Endothelial cell of umbilical vein (primary cell): Measurements from ENCODE around the gene C2orf76. TPM values are rescaled to one million over a fixed set of nuclear protein-coding genes. Genes with fewer than 3 reads are reported as not detected.

Source experiments
- BruUV-seq: library from RNA; stranded (reverse); fragments of 400-500 nt; replicated peaks from 2 replicates; lab custom pipeline; 2021; lab: Mats Ljungman, UMichigan
- CTCF ChIA-PET: fragments of 300-600, 350-600 bp; sonication (Branson Sonifier 250); formaldehyde crosslinking; loops from one replicate; lab custom pipeline; 2021; ENCODE audit warnings: antibody characterized with exemption, inconsistent platforms; lab: Charles Lee
- POLR2A ChIA-PET: fragments of 300-600, 350-600 bp; sonication (Branson Sonifier 250); formaldehyde crosslinking; loops from one replicate; lab custom pipeline; 2021; ENCODE audit warnings: antibody characterized with exemption, inconsistent platforms; lab: Charles Lee
- DNase-seq: peaks from one replicate; pipeline ENCODE4 v3.0.0-alpha.2; 2011; ENCODE audit warnings: low read depth, low spot score
- FAIRE-seq: peaks from 2 replicates; lab custom pipeline; 2011; peaks lifted over from hg19 to GRCh38; lab: Jason Lieb, UNC
- H2AFZ ChIP-seq: 2 replicates; pipeline ENCODE4 v1.6.0; 2012; ENCODE audit warnings: low read depth, low read length, control low read depth, inconsistent platforms
- H3K27ac ChIP-seq: 2 replicates; pipeline ENCODE4 v1.5.1; 2011; ENCODE audit warnings: low read depth, mild to moderate bottlenecking, control low read depth, low read length, moderate library complexity; ENCODE audit not compliant: insufficient read depth
- H3K27me3 ChIP-seq, 2 experiments: 2 replicates each; pipeline versions ENCODE4 v1.6.0 to v1.6.1; 2011; ENCODE audit warnings: low read length in 2 of 2, mixed read lengths in 1 of 2; ENCODE audit not compliant: control insufficient read depth in 2 of 2, insufficient read depth in 2 of 2
- H3K36me3 ChIP-seq, 2 experiments: 2 replicates in 1 of 2; 3 replicates in 1 of 2; pipeline ENCODE4 v1.5.1; 2011; ENCODE audit warnings: low read length in 2 of 2, mild to moderate bottlenecking in 1 of 2, moderate library complexity in 1 of 2; ENCODE audit not compliant: control insufficient read depth in 2 of 2, insufficient read depth in 2 of 2; ENCODE audit errors: extremely low read depth in 1 of 2
- H3K4me1 ChIP-seq: 3 replicates; pipeline ENCODE4 v1.5.1; 2011; ENCODE audit warnings: mild to moderate bottlenecking, low read length; ENCODE audit not compliant: control insufficient read depth, insufficient read depth; ENCODE audit errors: extremely low read depth
- H3K4me2 ChIP-seq: 2 replicates; pipeline ENCODE4 v1.6.1; 2011; ENCODE audit warnings: low read length, control low read depth, mixed read lengths; ENCODE audit not compliant: insufficient read depth
- H3K4me3 ChIP-seq, 3 experiments: fragments of 200-600 bp in 1 of 3; sonication (generic), shearing (Covaris generic) in 1 of 3; replicated peaks in 1 of 3; 2 replicates each; pipeline ENCODE4 v1.5.1; 2011 to 2016; ENCODE audit warnings: control low read depth in 3 of 3, low read length in 3 of 3, mild to moderate bottlenecking in 2 of 3, inconsistent platforms in 1 of 3, low read depth in 1 of 3, moderate library complexity in 1 of 3; ENCODE audit not compliant: insufficient read depth in 1 of 3
- H3K79me2 ChIP-seq: 2 replicates; pipeline ENCODE4 v1.6.0; 2012; ENCODE audit warnings: low read length, inconsistent platforms; ENCODE audit not compliant: control insufficient read depth, insufficient read depth
- H3K9ac ChIP-seq: replicated peaks from 2 replicates; pipeline ENCODE3; 2011; ENCODE audit warnings: low read length, control low read depth; ENCODE audit not compliant: insufficient read depth; ENCODE audit errors: extremely low read depth
- H3K9me1 ChIP-seq: replicated peaks from 3 replicates; pipeline ENCODE4 v1.6.0; 2011; ENCODE audit warnings: mild to moderate bottlenecking, low read length; ENCODE audit not compliant: control insufficient read depth, insufficient read depth; ENCODE audit errors: extremely low read depth
- H3K9me3 ChIP-seq: replicated peaks from 2 replicates; pipeline ENCODE4 v1.5.1; 2012; ENCODE audit warnings: low read length, inconsistent platforms; ENCODE audit not compliant: control insufficient read depth, insufficient read depth
- H4K20me1 ChIP-seq: replicated peaks from 2 replicates; pipeline ENCODE3; 2011; ENCODE audit warnings: mild to moderate bottlenecking, low read length; ENCODE audit not compliant: control insufficient read depth, insufficient read depth; ENCODE audit errors: extremely low read depth
- EZH2 ChIP-seq: IDR thresholded peaks from 2 replicates; pipeline ENCODE4 v1.6.1; 2012; ENCODE audit warnings: borderline replicate concordance, low read depth, mild to moderate bottlenecking, moderate library complexity, low read length, inconsistent platforms; ENCODE audit not compliant: severe bottlenecking
- FOS ChIP-seq: IDR thresholded peaks from 2 replicates; pipeline ENCODE4 v1.6.1; 2011; ENCODE audit warnings: mild to moderate bottlenecking, low read length, moderate library complexity, borderline replicate concordance; ENCODE audit not compliant: insufficient read depth
- GATA2 ChIP-seq: IDR thresholded peaks from 2 replicates; pipeline ENCODE4 v1.7.0; 2011; ENCODE audit warnings: low read depth, mild to moderate bottlenecking, moderate library complexity, mixed read lengths, low read length; ENCODE audit not compliant: insufficient read length, insufficient read depth
- JUN ChIP-seq: IDR thresholded peaks from 2 replicates; pipeline ENCODE4 v1.6.1; 2011; ENCODE audit warnings: borderline replicate concordance, low read depth; ENCODE audit not compliant: insufficient read length, insufficient read depth
- MYC ChIP-seq: IDR thresholded peaks from one replicate; pipeline ENCODE4 v1.6.1; 2011; ENCODE audit warnings: mild to moderate bottlenecking, low read depth, low read length
- POLR2A ChIP-seq: IDR thresholded peaks from 2 replicates; pipeline ENCODE4 v1.6.1; 2012; ENCODE audit warnings: low read depth, mild to moderate bottlenecking, control low read depth, low read length
- POLR2AphosphoS5 ChIP-seq: IDR thresholded peaks from 2 replicates; pipeline ENCODE4 v1.6.1; 2012; ENCODE audit warnings: low read depth, mild to moderate bottlenecking, control low read depth, low read length, moderate library complexity; ENCODE audit not compliant: insufficient read depth
- dilution Hi-C: fragments of 300-500 bp; cut with MboI; formaldehyde crosslinking; loops from one replicate; pipeline ENCODE4 v1.15.0; 2019; ENCODE audit warnings: low sequenced_read_pairs; ENCODE audit not compliant: extremely low pct_ligation_motif_present
- intact Hi-C: fragments of 100-400 bp; cut with micrococcal nuclease; formaldehyde crosslinking; loops from one replicate; pipeline ENCODE4 v1.10.0; 2022
- polyA plus RNA-seq, 4 experiments: library from polyadenylated mRNA; depleted of rRNA in 3 of 4; stranded (reverse) in 3 of 4; unstranded in 1 of 4; fragments of >200 nt; gene quantifications; 2 replicates each; pipeline versions ENCODE4 v1.2.1 to v1.2.3, GENCODE V29; 2011 to 2012; ENCODE audit warnings: missing spikeins in 1 of 4
- total RNA-seq: library from RNA; stranded (reverse); gene quantifications from 2 replicates; pipeline ENCODE4 v1.2.3, GENCODE V29; 2021
- TF ChIP-seq, protein P1 (sequence below), 2 donors: IDR thresholded peaks; 1 replicate in 1 of 2; 2 replicates in 1 of 2; pipeline ENCODE4 v1.5.1; 2011; ENCODE audit warnings: low read length in 2 of 2, mild to moderate bottlenecking in 2 of 2, moderate library complexity in 2 of 2, control low read depth in 1 of 2, inconsistent platforms in 1 of 2, low read depth in 1 of 2; ENCODE audit not compliant: insufficient read depth in 1 of 2; ENCODE audit errors: extremely low read depth in 1 of 2
- TF ChIP-seq, protein P2 (sequence below): IDR thresholded peaks from 2 replicates; pipeline ENCODE4 v1.6.1; 2011; ENCODE audit not compliant: insufficient read depth, insufficient read length

Gene C2orf76
- total and polyA plus RNA-seq, 2 donors (not counting 3 experiments of a cell fraction or from before 2014, with no cell fraction given) = 7.4 to 12.1 TPM

DNA sequence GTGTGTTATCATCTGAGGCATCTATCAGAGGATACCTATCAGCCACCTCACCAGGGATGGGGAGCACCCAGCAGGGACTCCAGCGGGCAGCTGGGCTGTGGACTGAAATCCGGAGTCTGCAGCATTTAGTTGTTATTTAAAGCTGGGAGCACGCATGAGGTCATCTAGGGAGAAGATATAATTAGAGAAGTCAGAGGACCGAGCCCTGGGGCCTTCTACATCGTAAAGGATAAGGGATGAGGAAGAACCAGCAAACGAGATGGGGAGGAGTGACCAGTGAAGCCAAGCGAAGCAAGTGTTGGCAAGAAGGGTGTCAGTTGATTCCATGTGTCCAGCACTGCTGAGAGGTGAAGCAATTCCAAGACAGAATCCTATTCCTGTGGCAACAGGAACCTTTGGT lies 72.7 kb downstream of the C2orf76 start:
- Histone ChIP-seq H3K36me3 (no peaks in the 10 kb centered on the region), H3K27ac (no peak overlapping the region), H3K9ac (no peak overlapping the region), H2AFZ (no peak overlapping the region), H3K4me2 (no peak overlapping the region), H3K4me3 (no peak overlapping the region), H3K9me1 (no peaks in the 10 kb centered on the region), H3K9me3 (no peaks in the 10 kb centered on the region), H3K27me3 (no peaks in the 10 kb centered on the region), H3K79me2 (no peaks in the 10 kb centered on the region), H3K4me1 (no peaks in the 10 kb centered on the region), H4K20me1 (no peaks in the 10 kb centered on the region)
- intact Hi-C loops = loop anchor here (5.0 kb wide), 2 partner anchors 62 to 183 kb away; no protein-coding TSS in a partner anchor
- TF ChIP-seq JUN = no peak
- no peak for TF ChIP-seq GATA2
- TF ChIP-seq POLR2AphosphoS5 = no peak
- TF ChIP-seq, protein P1, sequence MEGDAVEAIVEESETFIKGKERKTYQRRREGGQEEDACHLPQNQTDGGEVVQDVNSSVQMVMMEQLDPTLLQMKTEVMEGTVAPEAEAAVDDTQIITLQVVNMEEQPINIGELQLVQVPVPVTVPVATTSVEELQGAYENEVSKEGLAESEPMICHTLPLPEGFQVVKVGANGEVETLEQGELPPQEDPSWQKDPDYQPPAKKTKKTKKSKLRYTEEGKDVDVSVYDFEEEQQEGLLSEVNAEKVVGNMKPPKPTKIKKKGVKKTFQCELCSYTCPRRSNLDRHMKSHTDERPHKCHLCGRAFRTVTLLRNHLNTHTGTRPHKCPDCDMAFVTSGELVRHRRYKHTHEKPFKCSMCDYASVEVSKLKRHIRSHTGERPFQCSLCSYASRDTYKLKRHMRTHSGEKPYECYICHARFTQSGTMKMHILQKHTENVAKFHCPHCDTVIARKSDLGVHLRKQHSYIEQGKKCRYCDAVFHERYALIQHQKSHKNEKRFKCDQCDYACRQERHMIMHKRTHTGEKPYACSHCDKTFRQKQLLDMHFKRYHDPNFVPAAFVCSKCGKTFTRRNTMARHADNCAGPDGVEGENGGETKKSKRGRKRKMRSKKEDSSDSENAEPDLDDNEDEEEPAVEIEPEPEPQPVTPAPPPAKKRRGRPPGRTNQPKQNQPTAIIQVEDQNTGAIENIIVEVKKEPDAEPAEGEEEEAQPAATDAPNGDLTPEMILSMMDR (IDR thresholded peaks at IDR 0.05; ENCODE audit: extremely low read depth in 1 of 2, insufficient read depth in 1 of 2, low read depth in 1 of 2, low read length in 2 of 2) = no peak
- TF ChIP-seq EZH2 = no peak
- no peak for TF ChIP-seq POLR2A
- TF ChIP-seq FOS = no peak
- TF ChIP-seq, protein P2, sequence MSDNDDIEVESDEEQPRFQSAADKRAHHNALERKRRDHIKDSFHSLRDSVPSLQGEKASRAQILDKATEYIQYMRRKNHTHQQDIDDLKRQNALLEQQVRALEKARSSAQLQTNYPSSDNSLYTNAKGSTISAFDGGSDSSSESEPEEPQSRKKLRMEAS = no peak
- no peak for TF ChIP-seq MYC
- ChIA-PET CTCF (interaction anchor here (1.8 kb wide), 1 partner anchor 412 kb away, joined by 7 read pairs; no protein-coding TSS in a partner anchor), POLR2A (interaction anchor here (0.6 kb wide), 1 partner anchor 14 kb away, joined by 3 read pairs; no protein-coding TSS in a partner anchor)
- no TSS peak for BruUV-seq
- FAIRE-seq (no peak), DNase-seq (no peak)
- dilution Hi-C loops = no loop called here
